Caco-2 (cell line): ENCODE results near the gene HTT. TPM values are rescaled to one million over a fixed set of nuclear protein-coding genes. Genes with fewer than 3 reads are reported as not detected.
A peak's percentile ranks its signal among the peaks of the same experiment; 100 is the strongest.

ENCODE experiments used
- BruUV-seq: library from RNA; stranded (reverse); fragments of 400-500 nt; replicated peaks from 2 replicates; lab custom pipeline; 2021; lab: Mats Ljungman, UMichigan
- CTCF ChIA-PET: fragments of 300-600 bp; sonication (Branson Sonifier 250); formaldehyde crosslinking; loops from one replicate; lab custom pipeline; 2022; ENCODE audit warnings: antibody characterized with exemption; lab: Charles Lee
- POLR2A ChIA-PET: fragments of 300-600 bp; sonication (Branson Sonifier 250); formaldehyde crosslinking; loops from one replicate; lab custom pipeline; 2022; ENCODE audit warnings: antibody characterized with exemption; lab: Charles Lee
- DNase-seq, 2 experiments: peaks; one replicate each; pipeline versions ENCODE4 v3.0.0 to v3.0.0-alpha.2; 2020 to 2022
- H3K27me3 ChIP-seq: replicated peaks from 2 replicates; pipeline ENCODE4 v1.6.0; 2011; ENCODE audit warnings: low read length; ENCODE audit not compliant: control insufficient read depth, insufficient read depth
- H3K36me3 ChIP-seq: 2 replicates; pipeline ENCODE4 v1.5.1; 2011; ENCODE audit warnings: low read length; ENCODE audit not compliant: control insufficient read depth, insufficient read depth
- H3K4me1 ChIP-seq: fragments of 250-450 bp; sonication (Bioruptor Pico); 2 replicates; pipeline ENCODE4 v1.5.1; 2020; ENCODE audit warnings: mild to moderate bottlenecking
- H3K4me3 ChIP-seq: 2 replicates; pipeline ENCODE4 v1.5.1; 2011; ENCODE audit warnings: low read depth, mild to moderate bottlenecking, control low read depth, low read length
- H3K9me3 ChIP-seq: fragments of 250-450 bp; sonication (Bioruptor Pico); 2 replicates; pipeline ENCODE4 v1.5.1; 2020; ENCODE audit warnings: mild to moderate bottlenecking, moderate library complexity
- H3K27ac Mint-ChIP-seq: one replicate; pipeline ENCODE4 v1.8.0; 2022; ENCODE audit warnings: mixed read lengths; ENCODE audit not compliant: unreplicated experiment
- H3K27me3 Mint-ChIP-seq: one replicate; pipeline ENCODE4 v1.8.0; 2022; ENCODE audit warnings: mixed read lengths; ENCODE audit not compliant: insufficient read depth, unreplicated experiment
- H3K36me3 Mint-ChIP-seq: one replicate; pipeline ENCODE4 v1.8.0; 2022; ENCODE audit warnings: mild to moderate bottlenecking, mixed read lengths; ENCODE audit not compliant: insufficient read depth, unreplicated experiment
- H3K4me1 Mint-ChIP-seq: one replicate; pipeline ENCODE4 v1.8.0; 2022; ENCODE audit warnings: low read depth, mixed read lengths; ENCODE audit not compliant: unreplicated experiment
- H3K4me3 Mint-ChIP-seq: one replicate; pipeline ENCODE4 v1.8.0; 2022; ENCODE audit warnings: mild to moderate bottlenecking, moderate library complexity, mixed read lengths; ENCODE audit not compliant: unreplicated experiment
- H3K9me3 Mint-ChIP-seq: one replicate; pipeline ENCODE4 v1.8.0; 2022; ENCODE audit warnings: mixed read lengths; ENCODE audit not compliant: unreplicated experiment
- CTCF ChIP-seq, 2 experiments: fragments of 200-600 bp in 1 of 2; IDR thresholded peaks; 1 replicate in 1 of 2; 2 replicates in 1 of 2; pipeline versions ENCODE4 v1.5.1 to v1.8.0; 2011 to 2022; ENCODE audit warnings: antibody characterized with exemption in 1 of 2, control low read depth in 1 of 2, inconsistent platforms in 1 of 2, low read depth in 1 of 2, low read length in 1 of 2, mild to moderate bottlenecking in 1 of 2, moderate library complexity in 1 of 2; ENCODE audit not compliant: insufficient read depth in 1 of 2, severe bottlenecking in 1 of 2, unreplicated experiment in 1 of 2
- intact Hi-C: fragments of 100-400 bp; cut with micrococcal nuclease; formaldehyde crosslinking; loops from one replicate; pipeline ENCODE4 v1.10.0; 2022; ENCODE audit not compliant: unreplicated experiment
- total RNA-seq: library from RNA; stranded (reverse); gene quantifications from 2 replicates; pipeline ENCODE4 v1.2.3, GENCODE V29; 2022

HTT gene
- total RNA-seq, 1 experiment from 2014 or later: 63.3 TPM

GRCh38 chr4:3250956-3251690 is 176.6 kb downstream of the HTT start:
- Mint-ChIP-seq H3K27ac (no peak overlapping the region), H3K4me3 (no peak overlapping the region), H3K9me3 (no peaks in the 10 kb centered on the region), H3K4me1 (no peaks in the 10 kb centered on the region), H3K36me3 (no peaks in the 10 kb centered on the region), H3K27me3 (no peaks in the 10 kb centered on the region)
- POLR2A ChIA-PET: no interaction called here
- intact Hi-C loops: no loop called here
- BruUV-seq: no TSS peak
- DNase-seq: peak in 1 of 2 experiments; percentile 27
- Histone ChIP-seq H3K27me3 (no peaks in the 10 kb centered on the region), H3K9me3 (no peaks in the 10 kb centered on the region), H3K4me1 (no peaks in the 10 kb centered on the region), H3K36me3 (no peaks in the 10 kb centered on the region), H3K4me3 (no peak overlapping the region)
- TF ChIP-seq CTCF (IDR thresholded peaks at IDR 0.05; ENCODE audit: insufficient read depth in 1 of 2, low read depth in 1 of 2, low read length in 1 of 2, severe bottlenecking in 1 of 2, unreplicated experiment in 1 of 2): no peak
- CTCF ChIA-PET: no interaction called here

DNA sequence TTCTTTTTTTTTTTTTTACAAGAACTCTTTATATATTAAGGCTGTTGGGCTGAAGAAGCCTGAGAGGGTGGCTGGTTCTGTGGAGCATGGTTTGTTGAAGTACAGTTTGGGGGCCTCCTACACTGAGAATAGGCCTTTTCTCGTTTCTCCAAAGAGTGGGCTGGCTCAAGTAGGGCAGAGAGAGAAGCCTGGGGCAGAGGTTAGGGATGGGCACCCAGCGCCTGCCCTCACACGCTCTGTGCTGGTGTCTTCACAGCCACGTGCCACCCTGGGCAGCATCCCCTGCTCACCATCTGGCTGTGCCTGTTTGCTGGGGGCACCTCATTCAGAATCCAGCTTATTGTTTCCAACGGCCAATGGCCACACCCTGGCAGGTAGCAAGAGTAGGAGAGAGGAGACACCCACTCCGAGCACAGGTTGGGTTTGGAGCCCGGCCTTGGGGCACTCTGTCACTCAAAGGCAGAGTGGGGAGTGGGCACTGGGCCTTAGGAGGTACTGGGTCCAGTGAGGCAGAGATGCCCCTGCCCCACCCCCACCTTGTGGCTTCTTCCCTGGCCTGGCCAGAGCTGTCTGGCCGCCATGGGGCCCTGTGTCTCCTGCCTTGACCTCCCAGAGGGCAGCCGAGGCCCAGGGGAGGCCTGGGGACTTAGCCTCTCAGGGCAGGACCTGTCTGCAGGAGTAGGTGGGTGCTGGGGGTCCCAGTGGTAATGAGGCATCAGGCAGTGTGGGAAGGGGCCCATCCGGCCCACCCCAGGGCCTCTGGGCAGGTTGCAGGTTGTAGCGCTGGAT is 177.4 kb downstream of the HTT start:
- no peaks in the 10 kb centered on the region for H3K36me3 Mint-ChIP-seq
- intact Hi-C loops: no loop called here
- no peaks in the 10 kb centered on the region for H3K9me3 Mint-ChIP-seq
- H3K4me3 Mint-ChIP-seq: no peak overlapping the region
- Histone ChIP-seq H3K9me3 (no peaks in the 10 kb centered on the region), H3K4me3 (no peak overlapping the region), H3K27me3 (no peaks in the 10 kb centered on the region), H3K36me3 (no peaks in the 10 kb centered on the region), H3K4me1 (no peaks in the 10 kb centered on the region)
- ChIA-PET POLR2A (no interaction called here), CTCF (no interaction called here)
- BruUV-seq: no TSS peak
- H3K27ac Mint-ChIP-seq: no peak overlapping the region
- DNase-seq: peak in 1 of 2 experiments; percentile 20
- H3K4me1 Mint-ChIP-seq: no peaks in the 10 kb centered on the region
- H3K27me3 Mint-ChIP-seq: no peaks in the 10 kb centered on the region
- no peak for TF ChIP-seq CTCF (IDR thresholded peaks at IDR 0.05; ENCODE audit: insufficient read depth in 1 of 2, low read depth in 1 of 2, low read length in 1 of 2, severe bottlenecking in 1 of 2, unreplicated experiment in 1 of 2)

- Mint-ChIP-seq H3K4me3 (no peak overlapping the region), H3K36me3 (no peaks in the 10 kb centered on the region), H3K4me1 (no peaks in the 10 kb centered on the region), H3K27ac (no peak overlapping the region), H3K9me3 (no peaks in the 10 kb centered on the region), H3K27me3 (no peaks in the 10 kb centered on the region)
- Histone ChIP-seq H3K4me1 (no peaks in the 10 kb centered on the region), H3K27me3 (no peaks in the 10 kb centered on the region), H3K36me3 (no peaks in the 10 kb centered on the region), H3K4me3 (no peak overlapping the region), H3K9me3 (no peaks in the 10 kb centered on the region)
- POLR2A ChIA-PET: interaction anchor here (0.6 kb wide), 1 partner anchor 210 kb away, joined by 3 read pairs; no protein-coding TSS in a partner anchor
- no peak for TF ChIP-seq CTCF (IDR thresholded peaks at IDR 0.05; ENCODE audit: insufficient read depth in 1 of 2, low read depth in 1 of 2, low read length in 1 of 2, severe bottlenecking in 1 of 2, unreplicated experiment in 1 of 2)
- intact Hi-C loops: no loop called here
- DNase-seq: no peak
- BruUV-seq: no TSS peak
- CTCF ChIA-PET: no interaction called here
Measured at GRCh38 chr4:3252480-3252828, 178.0 kb downstream of the HTT start.
